Activated CD4-positive, CD25-positive, alpha-beta regulatory T cell treated with anti-CD3 and anti-CD28 coated beads, Interleukin-2, amount 50 U/mL, for 72 hours (primary cell): ENCODE measurements around the gene FAF1.
"Not testable (repeated sequence)": the region's sequence is repeated elsewhere in the genome, so short reads cannot be mapped to it uniquely, and the experiment has no call there.

Experiments used
- DNase-seq: peaks from one replicate; pipeline ENCODE4 v3.0.0; 2021

Gene FAF1

DNA sequence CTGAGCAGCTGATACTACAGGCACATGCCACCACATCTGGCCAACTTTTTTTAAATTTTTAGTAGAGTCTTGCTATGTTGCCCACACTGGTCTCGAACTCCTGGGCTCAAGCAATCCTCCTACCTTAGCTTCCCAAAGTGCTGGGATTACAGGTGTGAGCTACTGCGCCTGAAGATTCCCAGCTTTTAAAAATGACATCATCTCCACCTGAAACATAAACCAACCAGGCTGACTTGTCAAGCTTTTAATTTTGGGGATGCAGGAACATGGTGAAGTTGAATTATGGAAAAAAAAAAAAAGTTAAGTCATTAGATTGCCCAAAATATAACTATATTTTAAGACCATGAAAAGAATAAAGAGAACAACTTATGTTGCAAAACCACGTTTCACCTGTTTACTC lies 350.6 kb downstream of the FAF1 start:
- no peak for DNase-seq

DNA sequence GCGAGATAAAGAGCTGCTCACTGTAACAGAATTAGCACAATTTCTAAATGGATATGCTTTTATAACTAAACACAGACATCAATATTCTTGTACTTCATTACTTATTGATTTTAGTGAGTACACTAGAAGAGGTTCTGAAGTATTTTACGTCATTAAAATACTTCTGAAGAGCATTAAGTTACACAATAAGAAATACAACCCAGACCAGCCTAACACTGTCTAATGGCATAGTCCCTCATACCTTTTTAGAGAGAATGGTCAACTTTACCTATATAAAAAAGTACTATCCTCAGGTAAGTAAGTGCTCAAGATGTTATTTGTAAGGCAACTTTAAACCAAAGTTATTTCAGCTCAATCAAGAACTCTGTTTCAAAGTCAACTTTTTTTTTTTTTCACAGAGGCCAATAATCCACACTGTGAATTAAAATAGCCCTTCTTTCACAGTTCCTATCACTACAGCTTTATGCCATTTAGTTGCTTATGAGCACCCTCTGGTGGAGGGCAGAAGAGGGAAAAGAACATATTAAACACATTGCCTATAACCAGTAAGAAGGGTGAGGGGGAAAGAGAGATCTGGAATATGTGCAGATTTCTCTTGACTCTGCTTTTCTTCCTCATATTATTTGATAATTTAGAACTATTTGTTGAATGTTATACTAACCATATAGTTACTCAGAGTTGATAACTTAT lies 354.7 kb downstream of the FAF1 start:
- no peak for DNase-seq

DNA sequence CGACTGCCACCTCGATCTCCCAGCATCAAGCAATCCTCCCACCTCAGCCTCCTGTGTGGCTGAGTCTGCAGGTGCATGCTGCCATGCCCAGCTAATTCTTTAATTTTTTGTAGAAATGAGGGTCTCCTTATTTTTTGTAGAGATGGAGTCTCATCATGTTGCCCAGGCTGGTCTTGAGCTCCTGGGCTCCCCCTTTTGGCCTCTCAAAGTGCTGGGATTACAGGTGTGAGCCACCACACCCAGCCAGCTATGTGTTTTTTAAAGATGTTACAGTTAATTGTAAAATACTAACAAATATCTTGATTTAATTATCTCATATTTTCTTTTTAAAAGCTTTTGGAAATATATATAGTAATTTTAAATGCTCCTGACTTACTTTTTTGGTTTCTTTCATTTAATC lies 355.5 kb downstream of the FAF1 start:
- DNase-seq: no peak

DNA sequence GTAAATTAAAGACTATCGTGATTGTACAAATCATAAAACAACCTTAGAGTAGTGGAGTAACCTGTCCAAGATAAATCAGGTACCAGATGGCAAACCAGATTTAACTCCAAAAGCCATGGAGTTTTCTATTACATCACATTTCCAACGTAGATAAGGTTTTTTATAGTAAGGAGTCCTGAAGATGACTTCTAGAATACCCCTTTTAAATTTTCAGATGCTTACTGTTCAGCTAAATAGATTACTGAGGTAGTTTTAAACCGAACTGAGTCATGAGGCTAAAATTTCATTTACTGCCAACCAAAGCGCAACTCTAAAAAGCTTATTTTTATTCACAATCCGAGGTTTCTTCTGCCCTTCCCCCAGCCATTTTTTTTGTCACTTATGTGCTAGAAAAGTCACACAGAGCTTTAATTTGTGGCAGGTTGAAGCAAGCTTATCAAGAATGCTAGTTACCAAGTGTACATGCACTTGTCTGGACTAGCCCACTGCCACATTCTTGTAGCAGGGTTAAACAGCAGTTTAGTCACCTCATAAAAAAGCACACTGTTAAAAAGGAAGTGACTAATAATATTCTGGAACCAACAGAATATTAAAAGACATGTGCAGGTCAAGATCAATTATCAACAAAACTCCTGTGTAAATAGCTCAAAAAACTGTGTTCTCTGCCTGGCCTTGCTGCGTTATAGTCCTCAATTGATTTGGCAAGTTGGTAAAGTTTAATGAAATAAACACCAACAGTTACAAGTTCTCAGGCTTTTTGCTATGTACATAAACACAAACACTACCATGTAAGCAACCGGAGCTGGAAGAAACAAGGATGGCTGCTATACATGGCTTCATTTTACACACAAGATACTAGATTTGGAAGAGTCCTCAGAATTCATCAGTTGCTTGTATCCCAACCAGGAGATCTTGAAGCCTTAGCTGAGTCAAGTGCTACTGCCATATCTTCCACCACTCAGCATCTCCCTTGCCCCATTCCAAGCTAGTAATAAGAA lies 356.5 kb downstream of the FAF1 start:
- no peak for DNase-seq

DNA sequence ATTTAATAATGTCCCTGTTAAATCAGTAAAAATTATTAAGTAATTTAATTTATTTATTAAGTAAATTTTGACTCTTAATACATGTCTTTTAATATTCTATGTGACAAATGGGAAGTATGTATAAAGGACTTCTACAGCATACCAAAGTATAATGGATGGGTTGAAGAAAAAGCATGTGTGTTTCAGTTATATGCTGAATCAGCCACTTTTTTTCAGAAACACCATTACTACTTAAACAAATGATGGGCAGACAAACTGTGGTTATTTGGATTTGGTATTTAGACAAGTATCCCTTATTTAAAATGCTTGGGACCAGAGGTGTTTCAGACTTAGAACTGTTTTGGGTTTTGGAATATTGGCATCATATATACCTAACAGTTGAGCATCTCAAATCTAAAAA lies 360.5 kb downstream of the FAF1 start:
- no peak for DNase-seq

DNA sequence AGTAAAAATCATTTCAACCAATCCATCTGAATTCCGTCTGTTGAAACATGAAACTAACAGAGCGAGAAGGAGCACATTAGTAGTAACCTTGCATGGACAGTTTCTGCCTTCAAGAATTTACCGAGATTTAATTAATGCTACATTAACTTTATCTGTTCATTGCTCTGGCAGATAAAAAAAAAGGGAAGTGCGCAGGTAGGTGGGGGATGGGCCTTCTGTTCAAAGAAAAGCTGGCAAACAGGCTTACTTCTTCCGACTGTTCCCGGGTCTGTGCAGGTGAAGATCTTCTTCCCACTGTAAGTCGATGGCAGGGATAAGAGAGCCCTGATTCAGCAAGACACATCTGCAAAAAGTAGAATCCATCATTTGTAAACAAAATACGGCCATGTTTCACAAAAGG lies 364.2 kb downstream of the FAF1 start:
- no peak for DNase-seq

DNA sequence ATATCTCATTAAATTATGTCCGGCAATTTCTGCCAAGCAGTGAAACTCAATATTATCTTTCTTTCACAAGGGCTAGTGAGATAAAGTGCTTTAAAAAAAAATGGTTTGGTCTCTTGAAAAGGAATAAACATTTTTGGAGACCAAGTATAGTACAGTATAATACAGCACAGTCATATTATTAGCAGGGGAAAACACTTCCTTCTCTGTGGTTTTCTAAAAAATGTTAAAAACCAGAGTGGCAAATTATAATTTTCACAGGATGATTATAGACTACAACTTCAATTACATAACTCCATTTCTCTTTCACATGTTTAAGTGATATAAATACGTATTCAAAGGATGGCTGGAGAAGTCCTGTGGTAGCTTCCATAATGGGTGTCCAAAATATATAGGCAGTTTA lies 366.6 kb downstream of the FAF1 start:
- DNase-seq: no peak

DNA sequence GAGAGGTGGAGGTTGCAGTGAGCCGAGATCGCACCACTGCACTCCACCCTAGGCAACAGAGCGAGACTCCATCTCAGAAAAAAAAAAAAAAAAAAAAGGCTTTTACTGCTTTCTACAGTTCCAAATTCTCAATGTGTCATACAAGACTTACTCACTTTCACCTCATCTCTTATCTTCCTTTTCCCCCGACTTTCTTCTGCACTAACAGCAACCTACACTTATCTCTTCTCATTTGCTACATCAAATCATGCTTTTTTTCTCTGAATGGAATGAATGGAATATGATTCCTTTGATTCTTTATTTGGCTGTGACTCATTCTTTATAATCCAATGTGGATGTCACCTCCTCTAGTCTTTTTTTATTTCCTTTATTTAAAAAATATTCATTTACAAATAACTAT lies 368.5 kb downstream of the FAF1 start:
- DNase-seq: no peak

DNA sequence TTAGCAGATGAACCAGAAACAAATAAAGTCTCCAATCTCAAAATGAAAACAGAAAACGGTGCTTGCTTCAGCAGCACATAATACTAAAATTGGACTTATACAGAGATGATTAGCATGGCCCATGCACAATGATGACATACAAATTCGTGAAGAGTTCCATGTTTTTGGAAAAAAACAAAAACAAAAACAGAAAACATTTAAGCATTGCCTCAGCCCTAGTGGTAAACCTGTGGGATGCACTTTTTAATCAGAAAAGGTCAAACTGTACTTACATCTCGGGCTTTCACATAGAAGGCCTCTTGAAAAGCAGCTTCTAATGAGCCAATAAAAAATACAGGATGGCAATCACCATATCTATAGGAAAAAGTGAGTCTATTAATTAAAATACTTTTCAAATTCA lies 377.7 kb downstream of the FAF1 start:
- DNase-seq: no peak

DNA sequence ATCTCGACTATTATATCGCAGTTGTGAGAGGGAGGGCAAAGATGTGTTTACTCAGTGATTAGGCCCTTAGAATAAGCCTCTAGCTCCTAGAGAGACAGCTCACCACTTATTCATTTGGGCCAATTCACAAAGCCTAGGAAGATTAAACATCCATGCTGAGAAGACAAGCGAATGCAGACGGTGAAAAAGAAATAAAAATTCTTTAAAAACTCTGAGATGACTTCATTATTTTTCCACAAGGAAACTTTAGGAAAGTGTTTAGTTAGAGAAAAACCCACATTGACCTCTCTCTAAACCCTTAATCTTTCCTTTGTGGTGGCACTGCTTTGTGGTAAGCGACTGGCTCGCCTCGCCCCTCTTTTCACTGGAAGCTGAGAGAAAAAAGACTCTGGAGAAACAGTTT lies 390.0 kb downstream of the FAF1 start:
- DNase-seq: no peak

DNA sequence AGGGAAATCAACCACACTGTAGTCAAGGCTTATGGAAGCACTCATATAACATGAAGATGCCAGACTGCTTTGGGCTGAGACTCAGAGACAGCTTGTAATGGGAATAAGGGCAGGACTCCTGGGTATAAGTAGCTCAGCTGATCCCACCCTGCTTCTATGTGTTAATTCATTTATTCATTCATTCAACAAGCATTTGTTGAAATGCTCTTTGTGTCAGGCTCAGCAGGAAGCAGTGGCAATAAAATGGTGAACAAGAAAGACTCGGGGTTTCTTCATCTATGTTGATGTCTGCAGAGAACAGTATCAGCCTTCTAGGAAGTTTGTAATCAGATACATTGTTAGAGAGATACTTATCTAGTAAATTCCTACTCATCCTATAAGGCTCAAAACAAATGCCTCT lies 391.3 kb downstream of the FAF1 start:
- DNase-seq: no peak

DNA sequence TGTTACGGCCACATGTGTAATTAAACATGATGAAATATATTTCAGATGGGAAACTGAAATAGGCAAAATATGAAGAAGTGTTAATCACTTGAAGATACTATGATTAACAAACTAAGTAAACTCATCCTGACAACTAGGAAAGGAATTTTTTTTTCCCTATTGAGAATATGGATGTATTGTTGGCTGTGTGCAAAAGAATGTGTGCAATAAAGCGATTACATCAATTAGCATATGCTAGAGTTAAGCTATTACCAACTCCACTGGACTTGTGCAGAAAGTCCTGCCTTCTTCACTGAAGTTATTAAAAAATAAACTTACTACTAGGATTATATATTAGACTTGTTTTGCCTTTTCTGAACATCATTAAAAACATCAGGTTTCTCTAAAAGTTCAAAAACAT lies 393.7 kb downstream of the FAF1 start:
- no peak for DNase-seq

DNA sequence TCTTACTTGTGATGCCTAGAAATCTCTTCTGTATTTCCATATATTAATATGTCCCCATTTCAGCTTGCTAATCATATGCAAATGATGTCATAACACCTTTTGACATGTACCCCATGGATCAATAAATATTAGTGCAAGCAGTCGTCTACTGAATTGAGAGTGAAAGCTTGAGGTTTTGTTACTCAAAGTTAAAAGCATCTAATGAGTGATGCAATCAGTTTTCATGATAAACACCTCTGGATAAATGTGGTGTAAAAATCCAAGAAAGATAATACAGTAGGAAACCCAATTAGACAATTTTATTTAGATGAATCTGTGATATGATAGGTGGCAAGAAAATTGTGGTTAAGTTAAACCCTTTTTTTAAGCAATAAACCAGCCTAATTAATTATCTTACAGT lies 395.6 kb downstream of the FAF1 start:
- DNase-seq: no peak

DNA sequence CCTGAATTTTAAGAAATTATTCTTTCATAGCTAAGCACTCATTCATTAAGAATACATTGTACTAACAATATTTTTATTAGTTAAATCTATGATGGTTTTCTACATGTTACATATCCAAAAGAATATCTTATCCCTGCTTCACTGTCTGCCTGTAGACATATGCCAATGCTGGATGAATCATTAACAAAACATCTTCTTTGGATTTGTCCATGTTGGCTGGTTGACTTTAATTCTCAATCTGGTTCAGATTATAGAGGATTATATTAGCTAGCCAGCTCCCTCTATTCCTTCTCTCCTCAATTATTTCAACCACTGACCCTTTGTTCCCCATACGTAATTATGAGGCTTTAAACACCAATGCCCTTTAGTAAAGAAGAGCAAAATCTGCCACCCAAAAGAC lies 398.0 kb downstream of the FAF1 start:
- no peak for DNase-seq

DNA sequence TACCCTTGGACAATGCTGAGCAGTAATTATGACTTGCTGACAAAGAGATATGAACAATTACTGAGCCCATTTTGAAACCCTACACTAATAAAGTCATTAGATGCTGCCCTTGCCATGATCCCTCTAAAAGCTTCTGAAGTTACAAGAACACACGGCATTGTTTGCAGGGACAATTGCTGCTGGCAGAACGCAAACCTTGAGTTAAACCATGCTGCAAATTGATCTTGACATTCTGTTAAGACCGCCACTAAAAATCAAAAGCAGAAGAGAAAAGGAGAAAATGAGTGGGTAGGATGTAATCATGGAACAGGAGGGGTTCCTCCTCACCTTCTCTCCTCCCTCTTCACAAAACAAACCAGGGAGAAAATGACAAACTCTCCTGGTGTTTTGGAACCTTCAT lies 400.6 kb downstream of the FAF1 start:
- DNase-seq: no peak

DNA sequence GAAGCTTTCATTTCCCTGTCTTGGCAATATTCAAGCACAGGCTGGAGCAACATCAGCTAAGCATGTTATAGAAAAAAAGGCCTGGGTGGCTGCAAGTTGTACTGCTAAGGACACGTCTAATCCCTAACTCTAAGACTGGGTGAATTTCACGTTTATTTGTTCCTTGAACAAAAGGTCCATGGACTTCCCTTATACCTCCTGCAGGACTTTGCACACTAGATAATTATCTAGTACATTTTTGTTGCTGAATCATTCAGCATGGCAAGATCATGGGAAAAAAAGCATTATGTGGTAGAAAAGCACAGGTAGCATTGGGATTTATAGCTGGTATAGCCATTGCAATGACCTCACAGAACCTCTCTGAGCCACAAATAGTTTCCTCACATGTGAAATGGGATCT lies 406.1 kb downstream of the FAF1 start:
- DNase-seq: no peak

DNA sequence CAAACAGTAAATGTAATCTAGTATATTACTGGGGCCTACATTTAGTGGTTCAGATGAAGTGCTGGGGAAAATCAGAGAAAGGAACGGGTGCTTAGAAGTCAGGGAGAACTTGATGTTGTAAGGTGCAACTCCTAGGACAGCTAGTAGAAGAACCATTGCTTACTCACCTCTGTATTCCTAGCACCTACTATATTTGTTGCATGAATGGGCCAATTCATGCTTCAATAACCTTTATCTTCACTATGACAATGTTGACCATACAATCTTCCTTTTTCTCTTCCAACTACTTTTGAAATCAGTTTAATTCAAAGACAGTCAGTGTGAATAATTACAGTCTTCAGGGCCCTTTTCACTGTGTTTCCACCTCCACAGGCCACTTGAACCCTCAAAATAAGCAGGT lies 411.8 kb downstream of the FAF1 start:
- no peak for DNase-seq

DNA sequence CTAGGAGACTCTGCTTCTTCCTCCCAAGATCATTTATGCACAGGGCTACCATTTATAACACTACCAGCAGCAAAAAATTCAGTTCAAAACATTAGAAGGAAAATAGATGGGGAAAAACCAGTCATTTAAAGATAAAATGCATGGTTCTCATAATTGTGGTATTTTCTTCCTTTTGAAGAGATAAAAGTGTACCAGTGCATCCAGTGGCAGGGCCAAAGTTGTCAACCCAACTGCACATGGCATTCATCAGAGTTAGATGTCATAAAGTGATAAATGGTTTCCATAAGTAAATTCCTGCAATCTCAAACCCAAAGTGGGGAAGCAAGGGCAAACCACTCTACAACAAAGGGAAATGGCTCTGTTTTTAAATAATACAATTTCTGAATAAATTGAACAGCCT lies 417.7 kb downstream of the FAF1 start:
- DNase-seq: no peak

DNA sequence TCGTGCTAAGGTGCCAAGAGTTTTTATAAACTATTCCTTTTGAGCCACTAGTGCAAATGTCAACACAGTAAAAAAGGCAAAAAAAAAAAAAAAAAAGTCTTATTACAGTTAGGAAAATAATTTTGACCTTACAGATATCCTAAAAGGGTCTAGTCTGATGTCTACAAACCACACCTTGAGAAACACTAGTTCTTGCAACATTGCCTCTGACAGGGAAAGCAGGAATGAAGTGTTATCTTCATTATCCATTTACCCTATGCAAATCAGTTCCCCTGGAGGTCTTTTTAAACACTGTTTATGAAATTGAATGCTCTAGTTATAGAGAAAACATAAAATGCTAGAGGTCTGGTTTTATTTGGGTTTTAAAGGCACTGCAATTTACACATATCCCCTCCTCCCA lies 421.6 kb downstream of the FAF1 start:
- DNase-seq: no peak

DNA sequence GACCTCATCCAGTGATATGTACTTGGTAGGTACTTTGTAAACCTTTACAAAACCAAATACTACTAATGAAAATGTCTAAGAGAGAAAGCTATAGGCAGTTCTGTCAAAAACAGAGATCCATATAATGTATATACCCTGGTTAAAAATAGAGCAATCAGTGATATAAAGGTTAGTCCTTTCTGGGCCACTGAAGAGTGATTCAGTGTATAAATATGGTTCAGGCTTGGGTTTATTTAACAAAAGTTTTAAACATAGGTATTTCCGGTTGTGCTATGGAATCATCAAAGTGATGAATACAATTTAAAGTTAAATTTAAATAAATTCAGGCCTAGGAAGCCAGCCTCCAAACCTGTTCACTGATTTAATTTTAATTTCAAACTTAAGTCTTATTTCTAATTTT lies 428.5 kb downstream of the FAF1 start:
- no peak for DNase-seq

DNA sequence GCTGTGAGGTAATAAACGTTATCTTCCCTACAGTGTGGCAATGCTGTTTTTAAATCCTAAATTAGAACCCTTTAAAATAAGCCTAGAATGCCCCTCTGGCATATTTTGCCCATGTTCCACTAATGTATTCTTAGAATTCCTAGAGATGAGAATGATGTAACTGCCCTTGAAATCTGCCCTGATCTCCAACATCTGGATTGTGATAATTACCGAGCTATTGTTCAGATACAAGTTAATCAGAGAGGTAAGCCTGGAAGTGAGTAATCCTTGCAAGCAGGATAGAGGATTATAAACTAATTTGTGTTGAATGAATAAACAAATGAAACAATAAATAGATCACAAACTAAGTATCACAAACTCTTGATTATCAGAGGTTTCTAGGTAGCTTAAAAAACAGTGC lies 429.0 kb downstream of the FAF1 start:
- no peak for DNase-seq

DNA sequence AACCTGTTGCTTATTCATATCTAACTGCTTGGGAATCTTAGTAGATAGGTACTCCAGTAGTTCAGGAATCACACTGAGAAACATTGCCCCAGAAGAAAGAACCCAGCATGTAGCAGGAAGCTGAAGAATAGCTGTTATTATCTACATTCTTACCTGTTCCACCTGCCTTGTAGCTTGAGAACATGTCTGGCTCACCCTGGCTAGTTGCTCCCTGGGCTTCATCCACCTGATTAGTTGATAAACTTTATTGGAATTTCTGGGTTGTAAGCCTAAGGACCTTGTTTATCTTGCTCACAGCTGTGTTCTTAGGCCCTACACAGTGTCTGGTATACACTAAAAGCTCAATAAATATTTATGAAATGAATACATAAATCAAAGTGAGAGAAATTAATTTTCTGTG lies 430.6 kb downstream of the FAF1 start:
- no peak for DNase-seq

DNA sequence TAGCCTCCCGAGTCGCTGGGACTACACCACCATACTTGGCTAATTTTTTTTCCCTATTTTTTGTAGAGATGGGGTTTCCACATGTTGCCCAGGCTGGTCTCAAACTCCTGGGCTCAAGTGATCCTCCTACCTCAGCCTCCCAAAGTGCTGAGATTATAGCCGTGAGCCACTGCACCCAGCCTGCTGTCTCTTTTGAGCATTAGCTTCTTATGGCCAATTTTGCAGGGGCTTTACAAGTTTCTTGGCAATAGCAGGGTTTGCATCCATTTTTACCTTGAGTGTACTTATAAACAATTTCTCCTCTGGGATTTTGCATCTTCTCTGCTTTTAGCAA lies 432.1 kb downstream of the FAF1 start:
- DNase-seq: not testable (repeated sequence)

DNA sequence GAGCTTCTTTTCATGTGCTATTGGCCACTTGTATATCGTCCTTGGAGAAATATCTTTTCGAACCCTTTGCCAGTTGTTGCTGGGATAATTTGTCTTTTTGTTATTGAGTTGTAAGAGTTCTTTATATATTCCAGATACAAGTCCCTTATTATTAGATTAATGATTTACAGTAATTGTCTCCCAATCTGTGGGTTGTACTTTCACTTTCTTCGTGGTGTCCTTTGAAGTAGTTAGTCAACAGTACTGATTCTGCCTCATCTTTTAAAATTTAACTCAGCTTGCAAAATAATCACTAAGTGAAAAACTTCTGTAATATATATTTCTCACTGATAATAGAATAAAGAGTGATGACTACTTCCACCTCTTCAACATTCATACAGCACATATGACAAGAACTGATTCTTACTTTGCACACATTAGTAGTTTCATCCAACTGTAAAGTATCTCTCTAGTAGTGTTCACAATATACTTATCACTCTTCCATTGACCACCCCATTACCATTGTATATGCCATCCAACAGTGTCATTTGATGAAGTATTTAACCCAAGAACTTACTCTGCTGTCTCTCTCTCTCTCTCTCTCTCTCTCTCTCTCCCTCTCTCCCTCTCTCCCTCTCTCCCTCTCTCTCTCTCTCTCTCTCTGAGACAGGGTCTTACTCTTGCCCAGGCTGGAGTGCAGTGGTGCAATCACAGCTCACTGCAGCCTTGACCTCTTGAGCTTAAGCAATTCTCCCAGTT lies 432.6 kb downstream of the FAF1 start:
- no peak for DNase-seq
